ENCODE results near the gene PSME3IP1. TPM values are rescaled to one million over a fixed set of nuclear protein-coding genes. Genes with fewer than 3 reads are reported as not detected.

PSME3IP1 gene
- total and polyA plus RNA-seq, 2 experiments from 2014 or later: 78.0 to 105 TPM

GRCh38 chr16:57148481-57148880 lies 37.4 kb downstream of the PSME3IP1 start (continued):
- TF ChIP-seq, protein P1, sequence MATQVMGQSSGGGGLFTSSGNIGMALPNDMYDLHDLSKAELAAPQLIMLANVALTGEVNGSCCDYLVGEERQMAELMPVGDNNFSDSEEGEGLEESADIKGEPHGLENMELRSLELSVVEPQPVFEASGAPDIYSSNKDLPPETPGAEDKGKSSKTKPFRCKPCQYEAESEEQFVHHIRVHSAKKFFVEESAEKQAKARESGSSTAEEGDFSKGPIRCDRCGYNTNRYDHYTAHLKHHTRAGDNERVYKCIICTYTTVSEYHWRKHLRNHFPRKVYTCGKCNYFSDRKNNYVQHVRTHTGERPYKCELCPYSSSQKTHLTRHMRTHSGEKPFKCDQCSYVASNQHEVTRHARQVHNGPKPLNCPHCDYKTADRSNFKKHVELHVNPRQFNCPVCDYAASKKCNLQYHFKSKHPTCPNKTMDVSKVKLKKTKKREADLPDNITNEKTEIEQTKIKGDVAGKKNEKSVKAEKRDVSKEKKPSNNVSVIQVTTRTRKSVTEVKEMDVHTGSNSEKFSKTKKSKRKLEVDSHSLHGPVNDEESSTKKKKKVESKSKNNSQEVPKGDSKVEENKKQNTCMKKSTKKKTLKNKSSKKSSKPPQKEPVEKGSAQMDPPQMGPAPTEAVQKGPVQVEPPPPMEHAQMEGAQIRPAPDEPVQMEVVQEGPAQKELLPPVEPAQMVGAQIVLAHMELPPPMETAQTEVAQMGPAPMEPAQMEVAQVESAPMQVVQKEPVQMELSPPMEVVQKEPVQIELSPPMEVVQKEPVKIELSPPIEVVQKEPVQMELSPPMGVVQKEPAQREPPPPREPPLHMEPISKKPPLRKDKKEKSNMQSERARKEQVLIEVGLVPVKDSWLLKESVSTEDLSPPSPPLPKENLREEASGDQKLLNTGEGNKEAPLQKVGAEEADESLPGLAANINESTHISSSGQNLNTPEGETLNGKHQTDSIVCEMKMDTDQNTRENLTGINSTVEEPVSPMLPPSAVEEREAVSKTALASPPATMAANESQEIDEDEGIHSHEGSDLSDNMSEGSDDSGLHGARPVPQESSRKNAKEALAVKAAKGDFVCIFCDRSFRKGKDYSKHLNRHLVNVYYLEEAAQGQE (IDR thresholded peaks at IDR 0.05; ENCODE audit: unreplicated experiment): no peak
- TF ChIP-seq, protein P2, sequence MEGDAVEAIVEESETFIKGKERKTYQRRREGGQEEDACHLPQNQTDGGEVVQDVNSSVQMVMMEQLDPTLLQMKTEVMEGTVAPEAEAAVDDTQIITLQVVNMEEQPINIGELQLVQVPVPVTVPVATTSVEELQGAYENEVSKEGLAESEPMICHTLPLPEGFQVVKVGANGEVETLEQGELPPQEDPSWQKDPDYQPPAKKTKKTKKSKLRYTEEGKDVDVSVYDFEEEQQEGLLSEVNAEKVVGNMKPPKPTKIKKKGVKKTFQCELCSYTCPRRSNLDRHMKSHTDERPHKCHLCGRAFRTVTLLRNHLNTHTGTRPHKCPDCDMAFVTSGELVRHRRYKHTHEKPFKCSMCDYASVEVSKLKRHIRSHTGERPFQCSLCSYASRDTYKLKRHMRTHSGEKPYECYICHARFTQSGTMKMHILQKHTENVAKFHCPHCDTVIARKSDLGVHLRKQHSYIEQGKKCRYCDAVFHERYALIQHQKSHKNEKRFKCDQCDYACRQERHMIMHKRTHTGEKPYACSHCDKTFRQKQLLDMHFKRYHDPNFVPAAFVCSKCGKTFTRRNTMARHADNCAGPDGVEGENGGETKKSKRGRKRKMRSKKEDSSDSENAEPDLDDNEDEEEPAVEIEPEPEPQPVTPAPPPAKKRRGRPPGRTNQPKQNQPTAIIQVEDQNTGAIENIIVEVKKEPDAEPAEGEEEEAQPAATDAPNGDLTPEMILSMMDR (conservative IDR thresholded peaks at IDR 0.05; ENCODE audit: low read depth in 2 of 2): no peak
- no peak for TF ChIP-seq ZNF114 (CRISPR knock-in tag; IDR thresholded peaks at IDR 0.05)
- no peak for TF ChIP-seq JUNB (IDR thresholded peaks at IDR 0.05; ENCODE audit: unreplicated experiment)
- TF ChIP-seq NANOG (IDR thresholded peaks at IDR 0.05; ENCODE audit: borderline replicate concordance): no peak
- no peak for TF ChIP-seq EZH2phosphoT487 (IDR thresholded peaks at IDR 0.05; ENCODE audit: unreplicated experiment)
- TF ChIP-seq EZH2 (IDR thresholded peaks at IDR 0.05; ENCODE audit: low read depth, unreplicated experiment): no peak
- TF ChIP-seq POLR2AphosphoS5 (IDR thresholded peaks at IDR 0.05; ENCODE audit: low read depth): no peak
- TF ChIP-seq ZNF331 (CRISPR knock-in tag; IDR thresholded peaks at IDR 0.05; ENCODE audit: low read depth): no peak
- no peak for TF ChIP-seq STAT1 (IDR thresholded peaks at IDR 0.05; ENCODE audit: unreplicated experiment)

GRCh38 chr16:57147381-57148221 lies 38.2 kb downstream of the PSME3IP1 start:
- Histone ChIP-seq H3K36me3 (ENCODE audit: insufficient read depth) (peaks cover 7% of the 10 kb centered on the region; the same call in 1 of the 2 replicates), H4K20me1 (replicated peaks; ENCODE audit: insufficient read depth) (no peaks in the 10 kb centered on the region), H3K4me1 (ENCODE audit: insufficient read depth) (peaks cover 46% of the 10 kb centered on the region), H3K9me2 (ENCODE audit: insufficient read depth) (no peaks in the 10 kb centered on the region), H3K27ac (ENCODE audit: low read depth) (peak overlapping the region; percentile 86), H2AFZ (no peak overlapping the region), H3K4me2 (peak overlapping the region; percentile 36), H3K79me2 (replicated peaks; ENCODE audit: insufficient read depth) (no peaks in the 10 kb centered on the region), H3F3A (replicated peaks; ENCODE audit: low read depth) (no peaks in the 10 kb centered on the region), H3K27me3 (ENCODE audit: insufficient read depth) (no peaks in the 10 kb centered on the region), H3K4me3 (peak overlapping the region; percentile 9; the same call in 1 of the 2 replicates)
- H3K4me1 Mint-ChIP-seq: peaks cover 63% of the 10 kb centered on the region
- peaks cover 23% of the 10 kb centered on the region for H3K27me3 Mint-ChIP-seq (ENCODE audit: insufficient read depth, low read depth, poor library complexity)
- ATAC-seq: peak; percentile 26
- H3K36me3 Mint-ChIP-seq (ENCODE audit: low read depth): peaks cover 2% of the 10 kb centered on the region; the same call in 2 of the 3 replicates
- TF ChIP-seq NANOG (IDR thresholded peaks at IDR 0.05; ENCODE audit: borderline replicate concordance) (no peak), ZNF114 (CRISPR knock-in tag; IDR thresholded peaks at IDR 0.05) (no peak), ETS1 (IDR thresholded peaks at IDR 0.05) (peak; percentile 56; the same call in 1 of the 2 replicates), CREB1 (CRISPR knock-in tag; IDR thresholded peaks at IDR 0.05; ENCODE audit: low read depth) (no peak)
- TF ChIP-seq, protein P1 (IDR thresholded peaks at IDR 0.05; ENCODE audit: unreplicated experiment): no peak
- H3K9me3 Mint-ChIP-seq: no peaks in the 10 kb centered on the region; the same call in 2 of the 3 replicates
- peak overlapping the region; percentile 95 for H3K27ac Mint-ChIP-seq
- H3K4me3 Mint-ChIP-seq: peak overlapping the region; percentile 41
- peak; percentile 65 for DNase-seq (ENCODE audit: low spot score)

All from GM23338 (cell line).